HG02610 (cell line): ENCODE measurements around the gene KLHL41.
"Not testable (repeated sequence)": the region's sequence is repeated elsewhere in the genome, so short reads cannot be mapped to it uniquely, and the experiment has no call there.

Experiments
- ATAC-seq: cut with Tn5 transposase; IDR thresholded peaks from one replicate; pipeline ENCODE4 v1.9.1; 2021; ENCODE audit warnings: mild to moderate bottlenecking, moderate library complexity; ENCODE audit not compliant: unreplicated experiment

Gene KLHL41

GRCh38 chr2:169571571-169571970 is 62.1 kb downstream of the KLHL41 start:
- no peak for ATAC-seq

- ATAC-seq, result no peak
These were observed 62.7 kb downstream of the KLHL41 start for GRCh38 chr2:169572189-169572588.

- no peak for ATAC-seq
These were observed 63.3 kb downstream of the KLHL41 start for GRCh38 chr2:169572821-169573159.

- peak; percentile 99 for ATAC-seq
These were observed 63.9 kb downstream of the KLHL41 start, which contains the start of gene FASTKD1 for GRCh38 chr2:169573160-169573973. FASTKD1 (minus strand) TSS chr2:169573865; CDS start chr2:169572029, 1,836 bp downstream.

- ATAC-seq, result no peak
These were observed 64.4 kb downstream of the KLHL41 start for GRCh38 chr2:169573974-169574299.

- not testable (repeated sequence) for ATAC-seq
These were observed 65.0 kb downstream of the KLHL41 start for GRCh38 chr2:169574539-169574938.

- ATAC-seq, result not testable (repeated sequence)
These were observed 65.8 kb downstream of the KLHL41 start for GRCh38 chr2:169575264-169575663.
